Stimulated activated CD8-positive, alpha-beta memory T cell treated with anti-CD3 and anti-CD28 coated beads, Interleukin-4, amount 100 ng/mL, for 1 hour (primary cell): ENCODE results near the gene SPDYE2B.
"Not testable (repeated sequence)": the region's sequence is repeated elsewhere in the genome, so short reads cannot be mapped to it uniquely, and the experiment has no call there.

ENCODE experiments used
- DNase-seq, 2 donors: peaks; one replicate each; pipeline ENCODE4 v3.0.0-alpha.2; 2020; ENCODE audit warnings: low read depth in 2 of 2, low spot score in 1 of 2

Gene SPDYE2B

DNA sequence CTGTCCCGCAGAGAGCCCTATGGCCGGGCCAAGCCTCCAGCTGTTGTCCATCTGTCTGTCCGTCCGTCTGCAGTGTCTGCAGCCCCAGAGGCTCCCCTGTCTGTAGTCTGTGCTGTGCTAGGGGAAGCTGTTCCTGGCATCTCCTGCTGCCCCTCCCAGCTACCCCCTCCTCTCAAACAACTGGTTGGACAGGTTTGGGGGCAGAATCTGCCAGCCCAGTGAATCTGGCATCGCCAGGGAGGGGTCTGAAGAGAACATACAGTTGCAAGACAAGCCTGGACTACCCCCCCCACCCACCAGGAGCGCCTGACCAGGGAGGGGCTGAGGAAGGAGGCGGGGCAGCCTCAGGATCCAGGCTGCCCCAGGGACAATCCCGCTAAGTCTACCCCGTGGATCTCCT is 7.4 kb upstream of the SPDYE2B start, which contains the start of gene UPK3BL1:
Gene UPK3BL1, minus strand, starts transcription at position 101 of the 400 bp plus-strand sequence. Its CDS starts 50 bp downstream, at position 51.
- not testable (repeated sequence) for DNase-seq

DNA sequence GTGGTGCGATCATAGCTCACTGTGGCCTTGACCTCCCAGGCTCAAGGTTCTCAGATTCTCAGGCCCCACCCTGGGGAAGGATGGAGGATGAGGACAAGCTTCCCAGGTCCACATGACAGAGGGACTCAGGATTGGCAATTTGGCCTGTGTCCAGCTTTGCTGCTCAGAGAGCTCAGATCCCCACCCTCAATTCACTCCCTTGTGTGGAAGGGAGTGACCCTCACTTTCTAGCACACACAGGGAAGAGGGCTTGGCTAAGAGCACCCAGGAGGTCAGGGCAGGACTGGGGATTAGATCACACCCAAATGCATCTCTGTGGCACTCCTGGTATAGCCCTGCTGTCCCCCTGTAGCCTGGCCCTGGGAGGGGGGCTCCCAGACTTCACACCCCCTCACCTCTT is 6.7 kb upstream of the SPDYE2B start:
- not testable (repeated sequence) for DNase-seq

DNA sequence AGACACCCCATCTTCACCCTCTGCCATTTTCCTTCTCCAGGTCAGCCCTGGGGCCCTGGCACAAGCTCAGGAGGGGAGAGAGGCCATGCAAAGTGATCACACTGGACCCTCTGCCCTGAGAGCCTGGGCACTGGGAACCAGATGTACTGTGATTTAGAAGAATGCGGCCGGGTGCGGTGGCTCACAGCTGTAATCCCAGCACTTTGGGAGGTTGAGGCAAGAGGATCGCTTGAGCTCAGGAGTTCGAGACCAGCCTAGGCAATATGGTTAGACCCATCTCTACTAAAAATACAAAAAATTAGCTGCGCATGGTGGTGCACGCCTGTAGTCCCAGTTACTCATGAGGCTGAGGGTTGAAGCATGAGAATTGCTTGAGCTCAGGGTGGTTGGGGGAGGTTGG is 2.3 kb upstream of the SPDYE2B start:
- not testable (repeated sequence) for DNase-seq

DNA sequence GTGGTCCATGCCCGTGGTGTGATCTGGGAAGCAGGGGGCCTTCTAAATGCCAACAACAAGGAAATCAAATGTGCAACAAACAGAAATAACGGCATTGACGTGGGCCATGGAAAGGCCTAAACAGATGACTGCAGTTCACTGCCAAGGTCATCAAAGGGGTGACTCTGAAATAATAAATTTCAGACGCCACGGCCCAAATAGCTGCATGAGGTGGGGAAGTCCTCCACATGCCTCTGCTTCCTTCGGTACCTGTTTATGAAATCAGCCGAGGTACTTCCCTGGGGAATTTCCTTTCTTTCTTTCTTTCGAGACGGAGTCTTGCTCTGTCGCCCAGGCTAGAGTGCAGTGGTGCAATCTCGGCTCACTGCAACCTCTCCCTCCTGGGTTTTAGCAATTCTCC is 14.6 kb downstream of the SPDYE2B start:
- DNase-seq, result not testable (repeated sequence)

DNA sequence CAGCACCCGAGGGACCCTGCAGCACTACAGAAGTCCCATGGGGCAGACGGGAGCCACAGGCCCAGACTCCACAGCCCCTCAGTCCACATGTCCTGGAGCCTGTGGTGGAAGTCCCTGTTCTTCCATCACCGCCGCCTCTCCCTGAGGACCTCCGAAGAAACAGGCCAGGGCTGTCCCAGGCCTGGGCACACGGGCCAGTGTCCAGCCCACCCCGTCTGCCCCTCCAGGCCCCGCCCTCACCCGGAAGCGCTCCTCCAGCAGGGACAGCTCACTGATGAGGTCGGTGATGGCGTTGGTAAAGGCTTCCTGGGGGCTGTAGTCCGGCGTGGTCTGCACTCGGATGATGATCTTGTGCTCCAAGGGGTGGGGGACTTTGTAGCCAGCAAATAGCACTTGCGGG is 16.7 kb downstream of the SPDYE2B start:
- DNase-seq, result not testable (repeated sequence)

DNA sequence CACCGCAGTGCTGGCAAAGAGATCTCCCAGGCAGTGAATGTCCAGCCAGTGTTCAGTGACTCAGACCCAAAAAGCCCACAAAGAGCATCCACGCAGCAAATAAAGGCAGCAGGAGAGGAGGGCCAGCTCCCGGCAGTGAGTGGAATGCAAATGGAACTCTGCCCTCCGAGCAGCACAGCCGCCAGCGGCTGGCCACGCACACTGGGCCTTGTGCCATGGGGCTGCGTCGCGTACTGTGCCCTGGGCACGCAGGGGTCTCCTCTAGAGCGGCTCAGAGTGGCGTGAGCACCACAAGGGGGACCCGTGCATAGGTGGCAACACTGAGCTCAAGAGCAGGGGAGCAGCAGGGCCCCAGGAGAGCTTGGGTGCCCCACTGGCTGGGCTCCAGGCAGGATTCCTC is 17.4 kb downstream of the SPDYE2B start:
- not testable (repeated sequence) for DNase-seq

DNA sequence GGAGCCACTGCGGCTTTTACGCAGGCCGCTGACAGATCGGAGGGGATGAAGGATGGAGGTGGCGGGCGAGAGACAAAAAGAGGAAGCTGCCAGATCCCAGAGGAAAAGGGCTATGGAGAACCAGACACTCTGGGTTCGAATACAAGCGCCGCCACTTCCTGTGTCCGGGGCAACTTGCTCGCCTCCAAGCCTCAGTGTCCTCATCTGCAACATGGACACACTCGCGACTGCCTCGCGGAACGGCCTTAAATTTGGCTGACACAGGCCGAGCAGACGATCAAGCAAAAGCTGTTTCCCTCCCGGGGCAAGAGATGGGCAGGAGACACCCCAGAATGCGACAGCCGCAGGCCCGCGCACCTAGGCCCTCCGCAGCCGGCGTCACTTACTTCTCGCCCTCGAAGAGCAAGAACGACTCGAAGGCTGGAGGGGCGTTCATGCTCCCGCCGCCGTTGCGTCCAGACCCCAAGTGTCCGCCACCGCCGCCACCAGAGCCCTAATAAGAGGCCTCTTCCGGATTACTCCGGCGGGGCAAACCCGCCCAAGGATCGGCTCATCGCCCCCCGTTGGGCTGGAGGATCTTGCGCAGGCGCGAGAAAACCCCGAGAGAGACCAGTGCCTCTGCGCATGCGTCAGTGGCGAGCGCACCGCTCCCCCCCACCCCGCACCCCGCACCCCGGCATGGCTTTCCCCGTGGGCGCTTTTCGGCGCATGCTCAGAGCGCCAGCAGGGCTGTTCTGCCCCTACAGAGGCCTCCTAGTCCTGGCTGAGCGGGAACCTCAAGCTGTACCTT is 21.2 kb downstream of the SPDYE2B start, which contains the start of gene POLR2J2:
Gene POLR2J2, minus strand, starts transcription at position 498 of the 790 bp plus-strand sequence. Its CDS starts 62 bp downstream, at position 436.
- not testable (repeated sequence) for DNase-seq

DNA sequence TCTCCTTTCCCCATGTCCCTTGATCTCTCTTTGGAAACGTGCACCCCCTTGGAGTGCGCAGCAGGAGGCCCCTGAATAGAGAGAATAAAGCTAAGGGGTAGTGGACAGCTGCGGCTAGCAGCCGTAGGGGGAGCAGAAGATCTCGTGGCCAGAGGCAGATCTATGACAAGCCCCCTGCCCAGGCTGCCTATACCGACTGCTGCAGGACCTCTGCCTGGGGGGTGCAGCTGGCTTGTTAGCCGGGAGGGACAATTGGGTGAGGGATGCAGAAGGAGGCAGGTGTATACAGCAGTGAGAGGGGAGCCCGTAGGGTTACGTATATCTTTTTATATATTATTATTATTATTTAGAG is 21.8 kb downstream of the SPDYE2B start:
- DNase-seq, result not testable (repeated sequence)

DNA sequence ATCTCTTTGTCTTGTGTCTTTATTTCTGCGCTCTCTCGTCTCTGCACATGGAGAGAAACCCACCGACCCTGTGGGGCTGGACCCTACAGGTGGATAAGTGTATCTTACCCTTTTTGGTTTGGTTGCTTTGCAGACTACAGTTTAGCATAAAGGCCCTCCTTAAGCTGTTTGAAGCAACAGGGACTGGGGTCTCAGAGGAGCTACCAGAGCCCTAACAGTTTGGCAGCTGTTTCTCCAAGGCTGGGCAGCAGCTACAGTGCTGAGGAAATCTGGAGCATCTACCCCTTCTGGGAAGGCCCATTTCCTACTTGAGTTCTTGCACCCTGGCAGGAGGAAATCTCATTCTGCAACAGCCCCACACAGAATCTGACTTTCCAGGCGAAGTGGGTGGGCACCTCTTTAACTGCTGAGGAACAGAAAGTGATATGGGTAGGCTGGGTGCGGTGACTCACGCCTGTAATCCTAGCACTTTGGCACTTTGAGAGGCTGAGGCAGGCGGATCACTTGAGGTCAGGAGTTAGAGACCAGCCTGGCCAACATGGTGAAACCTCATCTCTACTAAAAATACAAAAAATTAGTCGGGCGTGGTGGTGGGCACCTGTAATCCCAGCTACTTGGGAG is 23.4 kb downstream of the SPDYE2B start:
- not testable (repeated sequence) for DNase-seq

DNA sequence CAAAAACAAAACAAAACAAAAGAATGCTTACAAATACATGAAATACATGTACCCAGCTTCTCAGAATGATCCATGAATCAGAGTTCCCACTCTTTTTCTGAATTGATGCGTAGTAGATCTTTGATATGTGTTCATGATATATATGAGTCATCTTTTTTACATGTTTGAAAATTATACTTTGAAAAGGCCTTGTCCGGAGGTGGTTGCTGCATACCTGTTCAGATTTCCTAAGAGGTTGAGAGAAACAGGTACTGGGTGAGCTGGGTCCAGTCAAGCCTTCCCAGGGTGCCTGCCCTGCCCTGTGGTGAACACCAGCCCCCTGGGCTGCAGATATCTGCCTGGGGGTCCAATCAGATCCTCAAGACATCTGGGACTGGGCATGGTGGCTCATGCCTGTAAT is 25.4 kb downstream of the SPDYE2B start:
- not testable (repeated sequence) for DNase-seq

DNA sequence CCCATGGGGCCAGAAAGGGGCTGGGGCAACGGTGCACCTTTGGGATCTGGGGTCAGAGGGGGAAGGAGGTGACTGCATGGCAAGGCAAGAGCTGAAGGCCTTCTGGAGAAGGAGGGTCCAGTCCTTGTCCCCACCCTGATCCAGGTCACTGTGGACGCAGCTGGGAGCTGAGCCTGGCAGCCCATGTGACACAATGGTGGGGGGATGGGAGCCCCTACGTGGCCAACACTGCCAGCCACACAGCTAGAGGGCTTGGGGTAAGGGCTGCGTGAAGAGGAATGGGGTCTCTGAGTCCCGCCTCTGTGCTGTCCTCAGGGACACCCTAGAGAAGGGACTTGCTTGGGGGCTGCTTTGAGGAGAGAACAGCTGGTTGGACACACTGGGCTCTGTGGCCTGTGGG is 30.7 kb downstream of the SPDYE2B start:
- not testable (repeated sequence) for DNase-seq

DNA sequence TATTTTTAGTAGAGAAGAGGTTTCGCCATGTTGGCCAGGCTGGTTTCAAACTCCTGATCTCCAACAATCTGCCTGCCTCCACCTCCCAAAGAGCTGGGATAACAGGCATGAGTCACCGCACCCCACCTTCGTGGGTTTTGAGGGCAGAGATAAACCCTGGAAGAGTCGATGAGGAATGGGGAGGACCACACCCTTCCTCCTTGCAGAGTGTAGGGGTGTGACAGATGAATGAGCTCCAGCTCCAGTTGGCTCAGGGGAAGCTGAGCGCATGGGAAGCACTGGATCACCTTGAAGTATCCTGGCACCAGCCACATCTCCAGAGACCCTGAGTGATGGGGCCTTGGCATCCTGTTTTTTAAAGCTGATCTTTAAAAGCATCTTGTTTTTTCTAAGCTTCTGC is 32.4 kb downstream of the SPDYE2B start:
- not testable (repeated sequence) for DNase-seq

DNA sequence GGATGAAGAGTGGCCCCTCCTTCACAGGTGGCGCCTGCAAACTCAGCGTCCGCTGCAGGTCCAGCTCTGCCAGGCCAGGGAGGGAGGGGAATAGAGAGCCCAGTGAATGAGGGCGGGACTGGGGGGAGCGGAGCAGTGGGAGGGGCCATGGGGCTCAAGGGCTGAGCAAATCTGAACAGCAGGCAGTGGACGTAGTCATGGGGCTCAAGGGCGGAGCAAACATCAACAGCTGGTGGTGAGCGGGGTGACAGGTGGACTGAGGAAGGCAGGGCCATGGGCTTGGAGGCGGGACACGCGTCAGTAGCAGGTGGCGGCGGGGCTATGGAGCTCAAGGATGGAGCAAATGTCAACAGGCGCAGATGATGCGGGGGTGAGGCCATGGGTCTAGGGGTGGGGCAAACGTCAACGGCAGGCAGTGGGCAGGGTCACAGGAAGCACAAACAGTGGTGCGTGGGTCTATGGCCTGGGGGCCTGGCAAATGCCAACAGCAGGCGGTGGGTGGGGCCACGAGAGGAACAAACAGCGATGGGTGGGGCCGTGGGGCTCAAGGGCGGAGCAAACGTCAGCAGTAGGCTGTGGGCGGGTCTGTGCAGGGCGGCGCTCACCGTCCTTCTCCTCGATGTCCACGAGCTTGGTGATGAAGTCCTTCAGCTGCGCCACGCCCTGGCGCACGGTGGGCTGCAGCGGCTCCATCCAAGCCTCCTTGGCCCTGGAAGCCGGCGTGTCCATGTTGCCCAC is 38.3 kb downstream of the SPDYE2B start:
- not testable (repeated sequence) for DNase-seq

DNA sequence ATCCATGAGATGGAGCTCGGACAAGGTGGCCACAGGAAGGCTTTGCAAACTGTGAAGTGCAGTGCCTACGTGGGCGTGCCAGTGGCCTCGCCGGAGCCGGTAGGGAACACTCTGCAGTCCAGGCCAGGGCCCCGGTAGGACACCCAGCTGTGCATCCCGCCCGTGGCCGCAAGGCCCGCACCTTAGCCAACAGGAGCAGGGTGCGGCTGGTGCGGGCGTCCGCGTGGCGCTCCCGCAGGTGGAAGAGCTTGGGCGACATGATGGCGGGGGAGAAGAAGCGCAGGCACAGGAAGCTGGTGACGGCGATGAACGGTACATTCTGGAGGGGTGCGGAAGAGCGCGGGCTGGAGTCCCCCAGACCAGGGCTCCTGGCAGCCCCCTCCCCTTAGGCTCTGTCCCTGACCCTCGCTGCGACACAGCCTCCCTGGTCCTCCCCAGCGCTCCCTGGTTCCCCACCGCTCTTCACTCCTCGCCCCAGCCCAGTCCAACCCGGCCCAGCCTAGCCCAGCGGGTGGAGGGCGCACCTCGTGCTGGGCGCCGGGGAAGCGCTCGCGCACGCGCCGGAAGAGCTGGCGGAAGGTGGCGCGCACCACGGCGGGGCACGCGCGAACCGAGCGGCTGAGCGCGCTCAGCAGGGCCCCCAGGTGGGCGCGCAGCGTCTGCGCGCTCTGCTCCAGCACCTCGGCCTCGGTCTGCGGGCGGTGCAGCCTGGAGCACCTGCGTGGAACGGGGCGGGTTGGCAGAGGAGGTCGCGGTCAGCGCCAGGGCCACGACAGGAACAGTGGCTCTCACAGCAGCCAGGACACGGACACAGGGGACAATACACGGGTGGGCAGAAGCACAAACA is 39.5 kb downstream of the SPDYE2B start:
- DNase-seq, result not testable (repeated sequence)

DNA sequence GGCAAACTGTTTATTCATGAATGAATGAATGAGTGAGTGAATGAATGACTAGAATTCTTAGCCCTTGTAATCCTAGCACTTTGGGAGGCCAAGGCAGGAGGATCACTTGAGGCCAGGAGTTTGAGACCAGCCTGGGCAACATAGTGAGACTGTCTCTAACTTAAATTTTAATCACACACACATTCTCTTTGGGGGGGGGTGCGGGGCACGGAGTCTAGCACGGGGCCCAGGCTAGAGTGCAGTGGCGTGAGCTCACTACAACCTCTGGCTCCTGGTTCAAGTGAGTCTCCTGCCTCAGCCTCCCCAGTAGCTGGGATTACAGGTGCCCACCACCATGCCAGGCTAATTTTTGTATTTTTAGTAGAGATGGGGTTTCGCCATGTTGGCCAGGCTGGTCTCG is 40.5 kb downstream of the SPDYE2B start:
- DNase-seq, result not testable (repeated sequence)

DNA sequence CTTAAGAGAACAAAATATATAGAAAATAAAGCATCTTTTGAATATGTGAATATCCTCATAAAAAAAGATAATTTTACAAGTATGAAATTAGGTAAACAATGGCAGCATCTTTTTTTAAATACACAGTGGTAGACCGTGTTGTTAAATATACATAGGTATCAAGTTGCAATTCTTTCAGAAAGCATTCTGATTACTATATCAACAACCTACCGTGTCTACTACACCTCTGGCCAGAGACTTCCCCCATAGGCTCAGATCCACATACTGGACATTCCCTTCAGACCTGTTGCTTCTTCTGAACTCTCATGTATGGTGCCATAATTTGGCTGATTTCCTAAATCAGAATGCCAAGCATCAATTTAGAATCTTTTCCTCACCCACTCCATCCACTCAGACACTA is 43.9 kb downstream of the SPDYE2B start:
- DNase-seq, result not testable (repeated sequence)

DNA sequence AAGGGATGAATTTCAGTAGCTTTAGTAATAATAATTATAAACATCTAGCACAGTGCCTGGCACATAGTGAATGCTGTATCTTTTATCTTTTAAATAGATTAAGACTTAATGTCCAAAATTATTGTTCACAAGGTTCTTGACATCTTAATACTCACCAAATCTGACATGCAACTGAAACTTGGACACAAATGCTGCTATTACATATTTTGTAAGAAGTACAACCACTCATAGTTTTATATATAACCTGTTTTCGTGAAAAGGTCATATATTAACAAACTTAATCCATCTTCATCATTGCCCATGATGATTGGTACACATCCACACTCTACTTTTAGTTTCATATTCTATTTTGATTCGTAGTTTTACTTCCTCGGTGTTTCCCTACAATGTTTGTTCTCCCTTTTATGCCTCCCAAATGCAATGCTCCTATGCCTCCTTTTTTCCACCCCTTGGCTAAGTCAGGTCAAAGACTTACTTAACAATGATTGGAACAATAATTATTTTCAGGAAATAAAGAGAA is 45.0 kb downstream of the SPDYE2B start:
- not testable (repeated sequence) for DNase-seq

DNA sequence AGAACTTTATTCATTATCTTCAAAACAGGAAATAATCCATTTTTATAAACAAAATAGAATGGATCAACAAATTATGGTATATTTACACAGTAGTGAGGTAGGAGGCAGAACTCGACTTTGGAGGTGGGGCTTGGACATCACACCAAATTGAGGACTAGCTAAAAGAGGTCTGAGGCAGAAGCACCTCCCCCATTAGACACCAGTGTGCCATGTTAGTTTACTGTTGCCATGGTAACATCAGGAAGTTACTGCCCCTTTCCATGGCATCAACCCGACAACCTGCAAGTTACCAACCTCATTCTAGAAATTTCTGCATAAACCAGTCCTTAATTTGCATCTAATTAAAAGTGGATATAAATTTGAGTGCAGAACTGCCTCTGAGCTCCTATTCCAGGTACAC is 45.9 kb downstream of the SPDYE2B start:
- not testable (repeated sequence) for DNase-seq

DNA sequence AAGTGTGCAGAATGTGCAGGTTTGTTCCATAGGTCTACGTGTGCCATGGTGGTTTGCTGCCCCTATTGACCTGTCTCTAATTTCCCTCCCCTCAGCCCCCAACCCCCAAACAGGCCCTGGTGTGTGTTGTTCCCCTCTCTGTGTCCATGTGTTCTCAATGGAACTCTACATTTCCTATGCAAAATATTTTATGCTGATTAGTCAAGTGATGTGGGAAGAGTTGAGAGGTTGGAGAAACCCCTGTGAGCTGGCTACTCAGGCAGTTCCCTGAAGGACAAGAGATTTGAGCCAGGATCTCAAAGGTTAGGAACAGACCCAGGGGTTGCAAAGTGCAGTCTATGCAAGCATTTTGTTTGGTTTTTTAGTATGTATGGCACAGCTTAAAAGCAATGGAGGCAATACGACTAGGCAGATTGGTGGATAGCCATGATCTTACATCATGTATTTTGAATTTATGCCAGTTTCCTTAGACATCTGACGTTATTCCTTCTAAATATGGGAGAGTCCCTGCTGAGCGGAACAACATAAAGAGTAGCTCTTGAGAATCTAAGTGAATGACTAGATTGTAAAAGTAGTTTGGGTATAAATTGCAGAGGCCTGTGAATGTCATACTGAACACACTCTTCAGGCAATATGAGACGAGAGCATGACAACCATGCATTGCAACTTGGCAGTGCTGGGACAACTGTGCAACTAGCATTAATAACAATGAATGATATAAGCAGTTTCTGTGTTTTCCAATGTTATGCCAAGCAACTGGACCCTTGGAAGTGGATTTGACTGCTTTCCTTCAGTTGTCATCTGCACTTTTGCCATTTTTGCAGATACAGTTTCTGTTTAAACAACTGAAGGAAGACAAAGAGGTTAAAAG is 47.8 kb downstream of the SPDYE2B start:
- DNase-seq, result not testable (repeated sequence)
